AG09309 (cell line): ENCODE measurements around the gene BRMS1L.

ENCODE experiments used
- DNase-seq: peaks from one replicate; pipeline ENCODE4 v3.0.0-alpha.2; 2010; ENCODE audit warnings: low read depth
- H3K4me3 ChIP-seq: 2 replicates; pipeline ENCODE4 v1.5.1; 2011; ENCODE audit warnings: mild to moderate bottlenecking, low read depth, low read length, moderate library complexity; ENCODE audit not compliant: control insufficient read depth
- TF ChIP-seq, protein P1 (sequence below): IDR thresholded peaks from 2 replicates; pipeline ENCODE4 v1.5.1; 2011; ENCODE audit warnings: mild to moderate bottlenecking, low read depth, low read length, inconsistent platforms; ENCODE audit not compliant: insufficient read depth, control insufficient read depth; ENCODE audit errors: missing control alignments

BRMS1L gene

GRCh38 chr14:35809597-35809996 is 16.5 kb upstream of the BRMS1L start:
- no peak overlapping the region for H3K4me3 ChIP-seq
- no peak for DNase-seq
- TF ChIP-seq, protein P1, sequence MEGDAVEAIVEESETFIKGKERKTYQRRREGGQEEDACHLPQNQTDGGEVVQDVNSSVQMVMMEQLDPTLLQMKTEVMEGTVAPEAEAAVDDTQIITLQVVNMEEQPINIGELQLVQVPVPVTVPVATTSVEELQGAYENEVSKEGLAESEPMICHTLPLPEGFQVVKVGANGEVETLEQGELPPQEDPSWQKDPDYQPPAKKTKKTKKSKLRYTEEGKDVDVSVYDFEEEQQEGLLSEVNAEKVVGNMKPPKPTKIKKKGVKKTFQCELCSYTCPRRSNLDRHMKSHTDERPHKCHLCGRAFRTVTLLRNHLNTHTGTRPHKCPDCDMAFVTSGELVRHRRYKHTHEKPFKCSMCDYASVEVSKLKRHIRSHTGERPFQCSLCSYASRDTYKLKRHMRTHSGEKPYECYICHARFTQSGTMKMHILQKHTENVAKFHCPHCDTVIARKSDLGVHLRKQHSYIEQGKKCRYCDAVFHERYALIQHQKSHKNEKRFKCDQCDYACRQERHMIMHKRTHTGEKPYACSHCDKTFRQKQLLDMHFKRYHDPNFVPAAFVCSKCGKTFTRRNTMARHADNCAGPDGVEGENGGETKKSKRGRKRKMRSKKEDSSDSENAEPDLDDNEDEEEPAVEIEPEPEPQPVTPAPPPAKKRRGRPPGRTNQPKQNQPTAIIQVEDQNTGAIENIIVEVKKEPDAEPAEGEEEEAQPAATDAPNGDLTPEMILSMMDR = no peak

DNA sequence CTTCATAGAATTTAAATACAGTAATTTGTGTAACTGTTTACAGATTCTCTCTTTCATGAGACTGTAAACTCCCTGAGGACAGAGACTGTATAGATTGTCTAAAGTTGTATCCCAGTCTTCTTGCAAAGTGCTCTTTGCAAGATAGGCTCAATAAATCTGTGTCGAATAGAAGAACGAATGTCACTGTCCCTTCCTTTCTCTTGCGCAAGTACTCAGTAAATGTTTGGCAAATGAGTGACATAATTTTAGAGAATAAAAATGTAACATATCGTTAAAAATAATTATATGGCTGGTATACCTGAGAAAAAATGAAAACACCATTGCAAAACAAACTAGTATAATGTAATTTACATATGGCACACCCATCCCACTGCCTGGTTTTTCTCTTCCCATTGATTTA is 15.2 kb upstream of the BRMS1L start:
- TF ChIP-seq, protein P1 = no peak
- DNase-seq = no peak
- H3K4me3 ChIP-seq = no peak overlapping the region

GRCh38 chr14:35814371-35815005 is 11.7 kb upstream of the BRMS1L start:
- DNase-seq = no peak
- TF ChIP-seq, protein P1 = peak; percentile 79
- no peak overlapping the region for H3K4me3 ChIP-seq

DNA sequence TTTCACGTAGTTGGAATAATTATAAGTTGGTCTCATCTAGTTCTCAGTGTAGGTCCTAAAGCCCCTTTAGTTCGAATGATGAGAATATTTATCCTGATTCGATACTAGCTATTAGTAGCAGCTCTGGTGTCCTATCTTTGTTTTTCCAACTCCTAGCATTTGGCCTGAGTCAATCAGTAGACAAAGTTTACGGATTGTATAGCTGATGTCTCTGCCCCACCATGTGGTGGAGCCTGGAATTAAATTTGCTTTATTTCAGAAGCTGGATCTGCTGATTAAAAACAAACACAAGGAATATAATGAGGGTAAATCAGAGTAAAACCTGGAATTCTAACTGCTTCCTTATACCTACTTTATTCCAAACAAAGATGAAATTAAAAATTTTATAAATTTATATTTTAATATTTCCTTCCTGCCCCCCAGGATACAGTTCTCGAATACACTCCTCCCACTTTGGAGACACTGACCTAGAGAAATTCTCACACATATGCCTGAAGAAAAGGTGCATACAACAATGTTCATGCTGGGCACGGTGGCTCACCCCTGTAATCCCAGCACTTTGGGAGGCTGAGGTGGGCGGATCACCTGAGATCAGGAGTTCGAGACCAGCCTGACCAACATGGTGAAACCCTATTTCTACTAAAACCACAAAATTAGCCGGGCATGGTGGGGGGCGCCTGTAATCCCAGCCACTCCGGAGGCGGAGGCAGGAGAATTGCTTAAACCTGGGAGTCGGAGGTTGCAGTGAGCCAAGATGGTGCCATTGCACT is 7.6 kb upstream of the BRMS1L start:
- H3K4me3 ChIP-seq = no peak overlapping the region
- DNase-seq = no peak
- TF ChIP-seq, protein P1 = peak; percentile 57

- DNase-seq = no peak
- TF ChIP-seq, protein P1 = no peak
- H3K4me3 ChIP-seq = no peak overlapping the region
These were observed 6.3 kb upstream of the BRMS1L start for GRCh38 chr14:35819591-35820540.
